ENCODE results near the gene CALCR. TPM values are rescaled to one million over a fixed set of nuclear protein-coding genes. Genes with fewer than 3 reads are reported as not detected.

Gene CALCR
- total and polyA plus RNA-seq, 5 donors: 0.02 to 0.28 (median 0.22) TPM

DNA sequence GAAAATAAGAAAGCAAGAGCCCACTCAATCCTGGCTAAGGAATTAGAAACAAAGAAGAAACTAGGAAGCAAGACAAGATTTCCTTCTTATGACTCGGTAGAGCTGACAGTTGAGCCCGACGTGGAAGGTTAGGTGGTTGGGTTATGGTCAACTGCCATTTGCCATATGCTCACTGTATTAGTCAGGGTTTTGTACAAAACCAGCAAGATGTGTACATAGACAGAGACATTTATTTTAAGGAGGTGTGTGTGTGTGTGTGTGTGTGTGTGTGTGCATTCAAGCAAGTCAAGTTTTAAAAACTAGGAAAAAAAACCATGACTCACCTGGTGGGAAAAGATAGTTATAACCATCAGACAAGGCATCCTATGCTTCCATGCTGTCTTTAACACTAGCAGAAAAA is 183.9 kb downstream of the CALCR start:
- ATAC-seq (no peak), DNase-seq (no peak)
- H3K9me3 ChIP-seq (ENCODE audit: control insufficient read depth, low read length): no peaks in the 10 kb centered on the region
- H3K27ac ChIP-seq (ENCODE audit: low read length): no peak overlapping the region
- H3K27me3 ChIP-seq (ENCODE audit: control insufficient read depth, insufficient read depth): no peaks in the 10 kb centered on the region
- no peaks in the 10 kb centered on the region for H3K4me1 ChIP-seq (ENCODE audit: control insufficient read depth, insufficient read depth, low read length)
- intact Hi-C loops (cut with DNase I): no loop called here
- no peak overlapping the region for H3K4me3 ChIP-seq (ENCODE audit: low read length)
- WGBS: 92% methylated on average over 3 of the region's 3 CpGs

DNA sequence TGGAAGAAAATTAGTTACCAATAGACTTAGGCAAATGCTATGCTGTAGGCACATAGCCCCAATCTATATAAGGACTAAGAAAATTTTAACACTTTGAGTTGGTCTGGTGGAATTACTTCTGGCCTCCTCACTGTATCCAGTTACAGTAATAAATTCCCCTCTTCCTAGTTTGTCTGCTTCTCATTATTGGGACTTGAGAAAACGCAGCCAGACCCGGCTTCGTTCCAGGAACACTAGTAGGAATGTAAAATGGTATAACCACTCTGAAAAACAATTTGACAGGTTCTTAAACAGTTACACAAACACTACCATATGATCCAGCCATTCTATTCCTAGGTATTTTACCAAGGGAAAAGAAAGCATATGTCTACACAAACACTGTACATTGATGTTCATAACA is 192.2 kb downstream of the CALCR start:
- 82% methylated on average over 3 of the region's 3 CpGs for WGBS
- no peak overlapping the region for H3K4me3 ChIP-seq (ENCODE audit: low read length)
- no peaks in the 10 kb centered on the region for H3K4me1 ChIP-seq (ENCODE audit: control insufficient read depth, insufficient read depth, low read length)
- intact Hi-C loops (cut with DNase I): no loop called here
- no peak overlapping the region for H3K27ac ChIP-seq (ENCODE audit: low read length)
- no peaks in the 10 kb centered on the region for H3K9me3 ChIP-seq (ENCODE audit: control insufficient read depth, low read length)
- H3K27me3 ChIP-seq (ENCODE audit: control insufficient read depth, insufficient read depth): no peaks in the 10 kb centered on the region
- no peak for DNase-seq
- no peak for ATAC-seq

DNA sequence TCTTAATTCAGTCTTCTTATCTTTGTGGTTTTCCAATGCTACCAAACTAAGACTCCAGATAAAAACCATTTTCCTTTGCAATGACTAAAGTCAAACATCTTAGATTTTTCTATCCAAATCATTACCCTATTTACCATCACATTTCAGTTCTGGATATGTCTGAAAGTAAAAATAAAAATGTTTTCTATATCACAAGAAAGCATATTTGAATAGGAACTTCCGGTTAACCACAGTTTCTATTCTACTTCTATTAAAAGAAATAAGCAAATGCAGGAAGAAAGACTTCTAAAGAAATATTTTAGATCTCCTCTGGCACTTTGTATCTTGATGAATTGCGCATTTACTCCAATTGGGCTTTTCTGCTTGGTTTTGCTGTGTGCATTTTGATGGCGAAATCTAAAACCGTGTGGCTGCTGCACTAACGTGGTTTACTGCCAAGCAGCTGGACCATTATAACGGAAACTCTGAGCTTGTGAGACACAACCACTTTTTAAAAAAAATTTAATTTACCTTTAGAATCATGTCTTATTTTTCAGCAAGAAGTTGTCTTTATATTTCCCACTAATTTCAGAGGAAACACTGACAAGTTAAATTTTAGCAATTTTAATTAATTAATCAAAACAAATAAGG is 196.3 kb downstream of the CALCR start:
- WGBS: 76% methylated on average over 6 of the region's 6 CpGs
- Histone ChIP-seq H3K27me3 (ENCODE audit: control insufficient read depth, insufficient read depth) (no peaks in the 10 kb centered on the region), H3K4me3 (ENCODE audit: low read length) (no peak overlapping the region), H3K4me1 (ENCODE audit: control insufficient read depth, insufficient read depth, low read length) (no peaks in the 10 kb centered on the region), H3K9me3 (ENCODE audit: control insufficient read depth, low read length) (no peaks in the 10 kb centered on the region), H3K27ac (ENCODE audit: low read length) (no peak overlapping the region)
- DNase-seq (no peak), ATAC-seq (no peak)
- intact Hi-C loops (cut with DNase I): no loop called here

DNA sequence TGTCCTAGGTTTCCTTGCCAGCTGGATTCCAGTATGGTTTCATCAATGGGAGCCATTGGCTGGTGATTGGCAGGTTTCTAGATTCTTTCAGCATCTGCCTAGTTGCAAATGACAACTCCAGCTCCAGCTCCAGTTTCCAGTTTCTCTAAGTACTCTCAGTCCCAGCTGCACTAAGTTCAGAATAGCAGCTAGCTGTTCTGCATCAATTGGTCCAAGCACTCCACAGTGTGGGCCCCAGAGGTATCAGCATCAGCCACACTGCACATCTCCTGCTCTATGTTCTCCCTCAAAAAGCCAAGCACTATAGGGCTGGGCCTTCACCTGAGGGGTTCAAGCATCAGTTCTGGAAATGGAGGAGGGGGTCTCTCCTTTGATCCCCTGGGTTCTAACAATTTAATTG is 198.9 kb downstream of the CALCR start:
- intact Hi-C loops (cut with DNase I): no loop called here
- H3K27me3 ChIP-seq (ENCODE audit: control insufficient read depth, insufficient read depth): no peaks in the 10 kb centered on the region
- ATAC-seq: no peak

More for the DNA sequence above, 198.9 kb downstream of the CALCR start:
- H3K4me3 ChIP-seq (ENCODE audit: low read length): no peak overlapping the region
- no peaks in the 10 kb centered on the region for H3K4me1 ChIP-seq (ENCODE audit: control insufficient read depth, insufficient read depth, low read length)
- no peak overlapping the region for H3K27ac ChIP-seq (ENCODE audit: low read length)
- no peak for DNase-seq
- no peaks in the 10 kb centered on the region for H3K9me3 ChIP-seq (ENCODE audit: control insufficient read depth, low read length)

Small RNA genes lying within 50 kb of the gene (microRNA-seq; reads per million reads assigned to microRNA genes)
- gene MIR489: 6.3 to 17.7 reads per million in 2 donors
- 9.3 to 81.4 reads per million in 2 donors for gene MIR653
